ENCODE results near the gene USP49. TPM values are rescaled to one million over a fixed set of nuclear protein-coding genes. Genes with fewer than 3 reads are reported as not detected.

USP49 gene
- total and polyA plus RNA-seq, 2 of the 4 experiments (the other 2 are of a cell fraction): 1.4 to 2.1 TPM

GRCh38 chr6:41799559-41799911, 95.6 kb downstream of the USP49 start:
- DNase-seq (no peak), ATAC-seq (ENCODE audit: low read depth) (no peak)
- no peak overlapping the region for H3K4ac ChIP-seq (ENCODE audit: low read depth, low read length)
- H2AK9ac ChIP-seq (replicated peaks; ENCODE audit: low read depth, low read length, poor library complexity): no peak overlapping the region
- no peak overlapping the region for H3K4me2 ChIP-seq (ENCODE audit: low read depth, low read length)
- WGBS, 2 experiments (ENCODE audit: extremely low coverage in 2 of 2, insufficient read length in 1 of 2): no CpG with 5 or more reads among the region's 2 CpGs
- H3K27me3 ChIP-seq (ENCODE audit: control insufficient read depth, insufficient read depth, low read length): no peaks in the 10 kb centered on the region
- peaks cover 17% of the 10 kb centered on the region for H3K36me3 ChIP-seq (ENCODE audit: control insufficient read depth, insufficient read depth, low read length)
- no peaks in the 10 kb centered on the region; the same call in 1 of the 2 replicates for H3K4me1 ChIP-seq (ENCODE audit: control insufficient read depth, insufficient read depth, low read length)
- CTCF ChIA-PET: interaction anchor here (1.1 kb wide), 1 partner anchor 10 kb away, joined by 3 read pairs; no protein-coding TSS in a partner anchor
- H2BK20ac ChIP-seq (ENCODE audit: low read depth, low read length): no peak overlapping the region
- H3K4me3 ChIP-seq (ENCODE audit: insufficient read depth, low read depth, low read length): no peak overlapping the region
- H4K20me1 ChIP-seq (ENCODE audit: insufficient read depth, low read length): no peaks in the 10 kb centered on the region
- H3K9me1 ChIP-seq (ENCODE audit: insufficient read depth, low read length): no peaks in the 10 kb centered on the region
- dilution Hi-C loops (cut with HindIII; ENCODE audit: low sequenced_read_pairs, unreplicated experiment): no loop called here
- no peak overlapping the region for H3K56ac ChIP-seq (ENCODE audit: extremely low read depth, insufficient read depth, low read length)
- no peak overlapping the region for H2AFZ ChIP-seq (replicated peaks; ENCODE audit: low read length, poor library complexity)
- H2AK5ac ChIP-seq (ENCODE audit: low read depth, low read length): no peak overlapping the region; the same call in 1 of the 2 replicates
- H2BK120ac ChIP-seq (ENCODE audit: low read depth, low read length): no peak overlapping the region
- POLR2A ChIA-PET (ENCODE audit: unreplicated experiment): no interaction called here
- BruUV-seq (replicated peaks): no TSS peak
- no peak overlapping the region for H3K18ac ChIP-seq (ENCODE audit: low read depth, low read length)
- no peak overlapping the region for H3K27ac ChIP-seq (ENCODE audit: insufficient read depth, low read length)
- TF ChIP-seq FOS (IDR thresholded peaks at IDR 0.05; ENCODE audit: low read depth, low read length): no peak
- TF ChIP-seq RCOR1 (IDR thresholded peaks at IDR 0.05; ENCODE audit: insufficient replicate concordance, low read length): no peak
- no peak for TF ChIP-seq RFX5 (IDR thresholded peaks at IDR 0.05; ENCODE audit: low read depth, low read length)
- TF ChIP-seq ELK1 (IDR thresholded peaks at IDR 0.05; ENCODE audit: borderline replicate concordance, low read depth, low read length): no peak
- TF ChIP-seq CEBPB (IDR thresholded peaks at IDR 0.05; ENCODE audit: low read depth, low read length): no peak
- no peak for TF ChIP-seq RAD21 (IDR thresholded peaks at IDR 0.05; ENCODE audit: low read length)
- TF ChIP-seq CHD1 (IDR thresholded peaks at IDR 0.05; ENCODE audit: low read depth, low read length): no peak
- TF ChIP-seq CTCF (conservative IDR thresholded peaks at IDR 0.05; ENCODE audit: low read depth, low read length): no peak
- TF ChIP-seq POLR2A (IDR thresholded peaks at IDR 0.05; ENCODE audit: low read depth, low read length): no peak
- TF ChIP-seq SMC3 (IDR thresholded peaks at IDR 0.05; ENCODE audit: low read depth, low read length): no peak
- no peak for TF ChIP-seq MAZ (IDR thresholded peaks at IDR 0.05; ENCODE audit: borderline replicate concordance, low read depth, low read length)
- no peak for TF ChIP-seq MAFK (IDR thresholded peaks at IDR 0.05; ENCODE audit: low read depth, low read length)
- TF ChIP-seq BHLHE40 (IDR thresholded peaks at IDR 0.05; ENCODE audit: low read depth, low read length): no peak
- H3K14ac ChIP-seq (replicated peaks; ENCODE audit: low read depth, low read length): no peak overlapping the region
- H3K9ac ChIP-seq (ENCODE audit: low read depth, low read length): no peak overlapping the region
- H2BK15ac ChIP-seq (ENCODE audit: low read depth, low read length): no peak overlapping the region
- H2BK5ac ChIP-seq (ENCODE audit: low read depth, low read length, poor library complexity, severe bottlenecking): no peak overlapping the region
- no peak overlapping the region for H3K23ac ChIP-seq (ENCODE audit: low read depth, low read length)
- H4K8ac ChIP-seq (ENCODE audit: low read depth in 2 of 2, low read length in 2 of 2): no peak overlapping the region
- intact Hi-C loops (cut with micrococcal nuclease): no loop called here
- peaks cover 0 to 13% of the 10 kb centered on the region in 2 experiments; a peak in 2 of 4 replicates for H3K79me1 ChIP-seq (ENCODE audit: low read depth in 1 of 2, low read length in 2 of 2)
- no peak overlapping the region for H4K91ac ChIP-seq (ENCODE audit: insufficient read depth, low read depth, low read length)
- H4K5ac ChIP-seq (ENCODE audit: low read depth, low read length): no peak overlapping the region
- in situ Hi-C loops (cut with MboI; ENCODE audit: low sequenced_read_pairs): no loop called here
- H3K9me3 ChIP-seq (ENCODE audit: control insufficient read depth, insufficient read depth, low read length): no peaks in the 10 kb centered on the region

All from IMR-90 (cell line).